ENCODE data around the gene LRRC27. TPM values are rescaled to one million over a fixed set of nuclear protein-coding genes. Genes with fewer than 3 reads are reported as not detected.
A peak's percentile ranks its signal among the peaks of the same experiment; 100 is the strongest.
"Not testable (repeated sequence)": the region's sequence is repeated elsewhere in the genome, so short reads cannot be mapped to it uniquely, and the experiment has no call there.

The LRRC27 gene
- polyA plus RNA-seq, 1 experiment, result 10.5 TPM

- ChIA-PET POLR2A (no interaction called here), CTCF (no interaction called here)
- Histone ChIP-seq H3K27me3 (ENCODE audit: control insufficient read depth, insufficient read depth, low read length) (peaks cover 2% of the 10 kb centered on the region; the same call in 1 of the 2 replicates), H3K4me3 (ENCODE audit: low read depth, low read length) (no peak overlapping the region), H3K36me3 (ENCODE audit: control insufficient read depth, insufficient read depth, low read length) (no peaks in the 10 kb centered on the region)
- DNase-seq (ENCODE audit: low read depth), result no peak
- TF ChIP-seq CTCF (IDR thresholded peaks at IDR 0.05; ENCODE audit: insufficient read depth, low read depth, low read length), result no peak
Measured at GRCh38 chr10:132385721-132386418, 53.9 kb downstream of the LRRC27 start.

GRCh38 chr10:132386419-132386831 is 54.4 kb downstream of the LRRC27 start:
- ChIA-PET CTCF (no interaction called here), POLR2A (no interaction called here)
- Histone ChIP-seq H3K4me3 (ENCODE audit: low read depth, low read length) (no peak overlapping the region), H3K36me3 (ENCODE audit: control insufficient read depth, insufficient read depth, low read length) (no peaks in the 10 kb centered on the region), H3K27me3 (ENCODE audit: control insufficient read depth, insufficient read depth, low read length) (peaks cover 2% of the 10 kb centered on the region; the same call in 1 of the 2 replicates)
- TF ChIP-seq CTCF (IDR thresholded peaks at IDR 0.05; ENCODE audit: insufficient read depth, low read depth, low read length), result no peak
- DNase-seq (ENCODE audit: low read depth), result no peak

GRCh38 chr10:132386896-132387295 is 54.9 kb downstream of the LRRC27 start:
- DNase-seq (ENCODE audit: low read depth); H3K27me3 ChIP-seq (ENCODE audit: control insufficient read depth, insufficient read depth, low read length); H3K36me3 ChIP-seq (ENCODE audit: control insufficient read depth, insufficient read depth, low read length); H3K4me3 ChIP-seq (ENCODE audit: low read depth, low read length); POLR2A ChIA-PET: not testable (repeated sequence)
- CTCF ChIA-PET, result interaction anchor here (0.9 to 1.0 kb wide), 3 partner anchors 31 to 68 kb away, joined by 3 to 15 read pairs (median 13); no protein-coding TSS in a partner anchor

- POLR2A ChIA-PET, result interaction anchor here (0.6 kb wide), 1 partner anchor 34 kb away, joined by 6 read pairs; no protein-coding TSS in a partner anchor
- Histone ChIP-seq H3K4me3 (ENCODE audit: low read depth, low read length) (no peak overlapping the region), H3K36me3 (ENCODE audit: control insufficient read depth, insufficient read depth, low read length) (no peaks in the 10 kb centered on the region), H3K27me3 (ENCODE audit: control insufficient read depth, insufficient read depth, low read length) (peaks cover 2% of the 10 kb centered on the region; the same call in 1 of the 2 replicates)
- CTCF ChIA-PET, result interaction anchor here (0.6 to 1.0 kb wide), 9 partner anchors 12 to 151 kb away, joined by 3 to 15 read pairs (median 4); no protein-coding TSS in a partner anchor
- peak; percentile 68 for TF ChIP-seq CTCF (IDR thresholded peaks at IDR 0.05; ENCODE audit: insufficient read depth, low read depth, low read length)
- no peak for DNase-seq (ENCODE audit: low read depth)
Measured at GRCh38 chr10:132387764-132388210, 55.8 kb downstream of the LRRC27 start.

GRCh38 chr10:132388891-132389432 is 57.0 kb downstream of the LRRC27 start:
- ChIA-PET POLR2A (no interaction called here), CTCF (interaction anchor here (1.4 kb wide), 1 partner anchor 57 kb away, joined by 5 read pairs; no protein-coding TSS in a partner anchor)
- no peaks in the 10 kb centered on the region for H3K36me3 ChIP-seq (ENCODE audit: control insufficient read depth, insufficient read depth, low read length)
- H3K4me3 ChIP-seq (ENCODE audit: low read depth, low read length), result no peak overlapping the region
- TF ChIP-seq CTCF (IDR thresholded peaks at IDR 0.05; ENCODE audit: insufficient read depth, low read depth, low read length), result no peak
- no peak for DNase-seq (ENCODE audit: low read depth)
- peaks cover 2% of the 10 kb centered on the region; the same call in 1 of the 2 replicates for H3K27me3 ChIP-seq (ENCODE audit: control insufficient read depth, insufficient read depth, low read length)
